ENCODE measurements around the gene TOGARAM2. TPM values are rescaled to one million over a fixed set of nuclear protein-coding genes. Genes with fewer than 3 reads are reported as not detected.
"Not testable (repeated sequence)": the region's sequence is repeated elsewhere in the genome, so short reads cannot be mapped to it uniquely, and the experiment has no call there.

Gene TOGARAM2
- total RNA-seq, 1 donor from 2014 or later, result 5.8 TPM

DNA sequence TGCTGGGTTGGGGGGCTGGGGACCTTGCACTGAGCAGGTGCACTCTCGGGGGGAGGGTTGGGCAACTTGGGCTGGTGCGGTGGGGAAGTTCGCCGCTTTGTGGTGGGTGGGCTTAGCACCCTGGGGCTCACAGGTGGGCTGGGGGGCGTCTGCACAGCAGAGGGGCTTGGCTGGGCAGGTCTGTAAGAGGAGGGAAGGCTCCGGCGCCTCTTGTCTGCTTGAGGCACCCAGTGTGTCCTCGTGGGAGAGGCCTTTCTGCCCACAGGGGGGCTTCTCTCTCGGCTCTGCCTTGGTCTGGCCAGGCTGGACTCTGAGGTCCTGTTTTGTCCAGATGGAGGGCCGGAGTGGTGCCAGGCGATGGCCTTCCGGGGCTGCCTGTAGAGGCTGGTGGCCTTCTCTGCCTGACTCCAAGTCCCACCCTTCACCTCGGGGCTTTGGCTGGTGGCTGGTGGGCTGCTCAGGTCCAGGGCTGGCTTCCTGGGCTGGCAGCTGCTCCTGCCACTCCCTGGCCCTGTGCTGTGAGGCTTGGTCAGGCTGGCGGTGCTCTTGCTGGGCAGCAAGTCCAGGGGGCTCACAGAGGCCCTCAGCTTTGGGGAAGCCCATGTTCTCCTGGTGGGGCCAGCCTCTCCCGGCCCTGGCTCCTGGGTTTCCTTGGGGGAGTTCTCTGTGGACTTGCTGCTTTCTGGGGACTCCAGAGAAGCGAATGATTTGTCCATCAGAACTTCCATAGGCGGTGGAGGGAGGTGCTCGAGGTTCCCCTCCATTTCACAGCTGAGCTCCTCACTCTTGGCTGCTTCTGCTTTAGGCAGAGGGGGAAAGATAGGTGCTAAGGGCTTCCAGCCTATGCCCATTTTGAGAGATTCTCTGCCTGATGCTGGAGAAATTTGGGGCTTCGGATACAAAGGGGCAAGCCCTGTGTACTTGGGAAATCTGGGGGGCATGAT lies 90.2 kb downstream of the TOGARAM2 start:
- Mint-ChIP-seq H3K4me3 (no peak overlapping the region), H3K4me1 (ENCODE audit: low read depth) (peaks cover 3% of the 10 kb centered on the region), H3K36me3 (ENCODE audit: low read depth) (no peaks in the 10 kb centered on the region), H3K27ac (no peak overlapping the region), H3K27me3 (ENCODE audit: insufficient read depth) (peaks cover 6% of the 10 kb centered on the region), H3K9me3 (no peaks in the 10 kb centered on the region)
- intact Hi-C loops (cut with micrococcal nuclease), result no loop called here
- DNase-seq (ENCODE audit: low spot score), result no peak

DNA sequence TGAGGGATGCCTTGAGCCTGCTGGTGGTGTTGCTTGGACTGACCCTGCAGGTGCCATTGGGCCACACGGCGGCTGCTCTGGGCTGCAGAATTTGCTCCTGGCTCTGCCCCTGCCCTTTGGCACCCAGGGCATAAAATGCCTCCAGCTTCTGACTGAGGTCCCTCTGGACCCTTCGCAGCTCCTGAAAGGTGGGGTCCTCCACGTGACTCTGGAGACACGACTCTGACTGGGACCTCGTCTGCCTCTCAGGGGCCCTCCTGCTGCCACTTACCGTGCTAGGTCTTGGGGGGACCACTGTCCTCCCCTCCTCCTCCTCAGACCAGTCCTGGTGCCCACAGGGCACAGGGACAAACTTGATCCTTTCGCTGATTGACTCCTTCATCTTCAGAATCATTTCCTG lies 91.2 kb downstream of the TOGARAM2 start:
- H3K36me3 Mint-ChIP-seq (ENCODE audit: low read depth), result no peaks in the 10 kb centered on the region

DNA sequence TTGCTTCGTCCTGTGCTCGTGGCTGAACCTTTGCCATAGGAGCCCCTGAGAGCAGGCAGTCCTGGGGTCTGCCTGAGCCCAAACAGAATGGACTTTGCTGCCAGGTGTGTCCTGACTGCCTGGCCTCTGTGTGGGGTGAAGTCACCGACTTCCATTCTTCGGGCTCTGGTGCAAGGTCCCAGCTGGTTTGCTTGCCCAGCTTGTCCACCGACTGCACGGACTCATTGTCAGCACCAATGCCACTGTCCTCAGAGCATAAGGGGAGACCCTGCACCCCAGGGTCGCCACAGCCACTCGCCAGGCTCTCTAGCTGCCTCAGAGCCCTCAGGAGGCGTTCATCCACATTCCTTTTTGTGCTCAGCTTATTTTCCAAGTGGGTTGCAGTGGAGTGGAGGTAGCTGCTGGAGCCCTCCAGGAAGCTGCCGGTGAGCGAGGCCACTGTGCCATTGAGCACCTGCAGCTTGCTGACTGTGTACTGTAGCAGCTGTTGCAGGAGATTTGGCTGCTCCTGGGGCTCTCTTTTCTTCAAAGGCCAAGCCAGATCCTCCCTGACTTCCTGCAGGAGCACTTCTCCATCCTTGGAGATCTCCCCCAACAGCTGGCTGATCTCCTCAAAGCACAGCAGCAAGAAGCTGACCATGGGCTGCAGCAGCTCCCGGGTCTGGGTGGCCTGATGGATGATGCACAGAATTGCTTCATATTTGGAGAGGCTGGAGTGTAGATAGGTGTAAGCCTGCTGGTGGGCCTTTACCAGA lies 92.0 kb downstream of the TOGARAM2 start:
- no peaks in the 10 kb centered on the region for H3K36me3 Mint-ChIP-seq (ENCODE audit: low read depth)
- intact Hi-C loops (cut with micrococcal nuclease), result no loop called here

More for the DNA sequence above, 91.2 kb downstream of the TOGARAM2 start:
- no peak for DNase-seq (ENCODE audit: low spot score)
- Mint-ChIP-seq H3K27ac (no peak overlapping the region), H3K9me3 (no peaks in the 10 kb centered on the region), H3K4me3 (no peak overlapping the region), H3K4me1 (ENCODE audit: low read depth) (no peaks in the 10 kb centered on the region), H3K27me3 (ENCODE audit: insufficient read depth) (peaks cover 6% of the 10 kb centered on the region)
- intact Hi-C loops (cut with micrococcal nuclease), result no loop called here

DNA sequence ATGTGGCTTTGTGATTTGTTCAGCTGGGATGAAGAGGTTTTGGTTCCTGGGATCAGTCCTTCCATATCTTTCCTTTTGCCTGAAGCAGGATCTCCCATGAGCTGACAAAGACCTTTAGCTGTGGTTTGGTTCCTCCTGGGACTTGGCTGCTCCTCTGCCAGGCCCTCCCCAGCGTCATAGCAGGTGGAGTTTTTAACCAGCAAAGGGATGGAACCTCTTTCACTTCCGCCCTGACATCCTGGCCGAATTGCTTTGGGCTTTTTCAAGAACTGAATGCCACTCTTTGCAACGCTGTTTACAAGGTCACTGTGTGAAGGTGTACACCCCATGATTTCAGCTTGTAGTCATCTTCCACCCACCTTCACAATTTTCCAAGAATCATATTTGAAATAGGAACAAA lies 92.8 kb downstream of the TOGARAM2 start:
- Mint-ChIP-seq H3K27me3 (ENCODE audit: insufficient read depth) (peaks cover 6% of the 10 kb centered on the region), H3K9me3 (peaks cover under 1% of the 10 kb centered on the region), H3K4me1 (ENCODE audit: low read depth) (no peaks in the 10 kb centered on the region), H3K27ac (no peak overlapping the region), H3K4me3 (no peak overlapping the region), H3K36me3 (ENCODE audit: low read depth) (no peaks in the 10 kb centered on the region)
- DNase-seq (ENCODE audit: low spot score), result no peak
- intact Hi-C loops (cut with micrococcal nuclease), result no loop called here

More for the DNA sequence above, 92.0 kb downstream of the TOGARAM2 start:
- no peak overlapping the region for H3K4me3 Mint-ChIP-seq
- DNase-seq (ENCODE audit: low spot score), result no peak
- no peaks in the 10 kb centered on the region for H3K4me1 Mint-ChIP-seq (ENCODE audit: low read depth)
- H3K27me3 Mint-ChIP-seq (ENCODE audit: insufficient read depth), result peaks cover 6% of the 10 kb centered on the region
- H3K9me3 Mint-ChIP-seq, result no peaks in the 10 kb centered on the region
- H3K27ac Mint-ChIP-seq, result no peak overlapping the region

DNA sequence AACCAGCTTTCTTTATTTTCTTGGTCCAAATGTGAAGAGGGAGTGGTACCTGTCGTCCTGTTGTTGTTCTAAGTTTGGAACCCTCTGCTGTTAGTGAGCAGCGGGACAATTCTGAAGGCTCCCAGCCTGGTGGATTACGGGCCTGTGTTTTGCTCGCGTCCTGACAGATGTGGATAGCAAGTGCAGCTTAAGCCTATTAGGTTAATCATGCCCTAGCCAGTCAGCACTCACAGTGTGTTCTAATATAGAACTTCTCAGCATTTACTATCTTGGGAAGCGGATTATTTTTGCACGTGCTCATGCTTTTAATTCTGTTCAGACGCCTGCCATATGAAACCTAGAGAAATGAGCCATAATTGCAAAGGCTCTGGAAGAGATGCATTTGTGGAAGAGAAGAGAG lies 93.3 kb downstream of the TOGARAM2 start, which contains the start of gene PCARE:
Gene PCARE, minus strand, starts transcription at position 113 of the 400 bp plus-strand sequence. CDS start 262 bp downstream, outside the sequence.
- Mint-ChIP-seq H3K9me3 (peaks cover 4% of the 10 kb centered on the region), H3K4me3 (no peak within 1 kb of the TSS), H3K36me3 (ENCODE audit: low read depth) (no peaks in the 10 kb centered on the region), H3K27me3 (ENCODE audit: insufficient read depth) (peaks cover 6% of the 10 kb centered on the region), H3K27ac (no peak within 1 kb of the TSS), H3K4me1 (ENCODE audit: low read depth) (no peaks in the 10 kb centered on the region)
- no peak for DNase-seq (ENCODE audit: low spot score)
- intact Hi-C loops (cut with micrococcal nuclease), result no loop called here

DNA sequence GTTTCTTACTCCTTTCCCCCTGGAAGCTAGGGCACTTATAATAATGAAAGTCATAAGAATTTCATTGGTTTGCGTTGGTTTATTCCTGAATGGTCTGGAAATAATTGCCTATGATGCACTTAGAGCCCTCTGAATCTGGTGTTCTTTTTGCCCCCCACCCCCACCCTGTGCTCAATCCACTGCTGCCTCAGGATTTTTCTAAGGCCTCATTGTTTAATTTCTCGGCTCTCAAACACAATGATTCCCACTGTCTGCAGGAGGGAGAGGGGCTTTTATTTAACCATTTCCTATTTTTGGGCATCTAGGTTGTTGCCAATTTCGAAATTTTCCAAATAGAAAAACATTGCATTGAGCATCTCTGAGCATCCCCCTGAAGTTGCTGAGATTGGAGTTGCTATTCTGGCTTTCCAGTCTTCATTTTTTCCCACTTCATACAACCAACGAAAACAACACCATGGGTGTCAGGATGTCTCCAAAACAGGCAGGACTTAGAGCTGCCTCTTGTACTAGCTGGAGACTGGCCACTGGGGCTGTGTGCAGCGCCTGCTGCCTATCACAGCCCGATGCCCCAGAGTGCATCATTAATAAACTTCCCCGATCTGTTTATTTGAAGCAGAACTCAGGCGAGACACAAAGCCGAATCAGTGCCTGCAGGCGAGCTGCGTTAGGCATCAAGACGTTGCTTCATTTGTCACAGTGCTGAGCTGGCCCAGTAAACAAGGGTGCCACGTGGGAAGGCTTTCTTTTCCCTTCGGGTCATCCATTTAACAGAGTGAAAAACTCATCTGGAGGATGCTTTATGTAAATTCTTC lies 95.0 kb downstream of the TOGARAM2 start:
- H3K4me3 Mint-ChIP-seq, result no peak overlapping the region
- H3K4me1 Mint-ChIP-seq (ENCODE audit: low read depth), result no peaks in the 10 kb centered on the region
- no peak for DNase-seq (ENCODE audit: low spot score)
- no peaks in the 10 kb centered on the region for H3K36me3 Mint-ChIP-seq (ENCODE audit: low read depth)
- no peak overlapping the region for H3K27ac Mint-ChIP-seq
- intact Hi-C loops (cut with micrococcal nuclease), result no loop called here
- peaks cover 4% of the 10 kb centered on the region for H3K9me3 Mint-ChIP-seq
- peaks cover 8% of the 10 kb centered on the region for H3K27me3 Mint-ChIP-seq (ENCODE audit: insufficient read depth)

DNA sequence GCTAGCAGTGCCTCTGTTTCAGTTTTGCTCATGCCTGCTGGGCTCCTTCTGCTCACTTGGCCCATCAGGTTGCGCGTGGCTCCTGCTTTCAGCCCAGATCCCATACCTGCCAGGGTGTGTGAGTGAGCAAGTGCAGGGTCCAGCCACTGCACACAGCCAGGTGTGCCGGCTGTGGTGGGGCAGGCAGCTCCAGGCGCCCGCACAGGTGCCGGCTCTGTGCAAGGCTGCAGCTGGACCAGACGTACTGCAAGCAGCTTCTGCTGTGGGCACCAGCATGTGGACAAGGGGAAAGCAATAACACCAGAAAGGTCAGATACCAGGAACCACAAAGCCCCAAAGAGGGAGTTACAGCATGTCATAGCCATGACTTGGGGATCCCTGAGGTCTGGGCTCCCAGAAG lies 98.8 kb downstream of the TOGARAM2 start:
- no peaks in the 10 kb centered on the region for H3K4me1 Mint-ChIP-seq (ENCODE audit: low read depth)
- no peak overlapping the region for H3K27ac Mint-ChIP-seq
- intact Hi-C loops (cut with micrococcal nuclease), result no loop called here

DNA sequence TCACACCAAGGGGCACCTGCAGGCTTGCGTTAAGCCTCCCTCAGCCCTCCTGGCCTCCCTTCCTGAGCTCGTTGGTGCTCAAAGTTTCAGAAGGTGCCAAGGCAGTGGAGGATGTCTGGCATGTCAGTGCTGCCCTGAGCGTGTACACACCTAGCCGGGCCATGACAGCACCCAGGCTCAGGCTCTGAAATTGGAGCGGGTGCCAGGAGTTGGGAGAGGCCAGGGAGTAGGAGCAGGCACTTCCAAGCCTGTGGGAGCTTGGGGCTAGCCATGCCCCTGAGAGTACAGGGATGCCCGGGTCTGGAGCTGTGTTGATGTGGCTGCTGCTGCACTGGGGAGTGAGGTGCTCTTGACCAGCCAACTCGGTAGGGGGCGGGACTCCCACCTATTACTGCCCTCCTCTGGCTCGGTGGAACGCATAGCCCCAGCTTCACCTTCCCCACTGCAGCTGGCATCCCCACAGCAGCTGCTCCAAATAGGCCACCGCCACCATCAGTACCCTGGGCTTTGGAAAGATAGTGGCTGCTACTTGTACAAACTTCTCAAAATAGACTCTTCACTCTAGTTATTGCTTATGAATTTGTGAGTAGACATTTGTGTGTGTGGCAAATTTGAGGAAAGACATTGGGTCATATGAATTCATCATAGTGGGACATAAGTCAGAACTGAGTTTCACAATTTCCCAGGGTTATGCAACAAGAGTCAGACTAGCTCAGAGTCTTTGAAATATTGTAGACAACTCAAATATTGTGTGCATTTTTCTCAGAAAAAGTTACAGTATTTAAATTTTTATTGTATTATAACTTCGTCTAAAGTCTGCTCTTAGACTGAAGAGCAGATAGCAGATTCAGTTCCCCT lies 100.0 kb downstream of the TOGARAM2 start:
- Mint-ChIP-seq H3K36me3 (ENCODE audit: low read depth) (no peaks in the 10 kb centered on the region), H3K27ac (no peak overlapping the region), H3K4me3 (no peak overlapping the region), H3K9me3 (peaks cover 4% of the 10 kb centered on the region), H3K27me3 (ENCODE audit: insufficient read depth) (peaks cover 3% of the 10 kb centered on the region), H3K4me1 (ENCODE audit: low read depth) (no peaks in the 10 kb centered on the region)
- DNase-seq (ENCODE audit: low spot score), result no peak
- intact Hi-C loops (cut with micrococcal nuclease), result no loop called here

More for the DNA sequence above, 98.8 kb downstream of the TOGARAM2 start:
- H3K9me3 Mint-ChIP-seq, result peaks cover 4% of the 10 kb centered on the region
- H3K4me3 Mint-ChIP-seq, result no peak overlapping the region
- H3K27me3 Mint-ChIP-seq (ENCODE audit: insufficient read depth), result peaks cover 5% of the 10 kb centered on the region
- no peak for DNase-seq (ENCODE audit: low spot score)
- no peaks in the 10 kb centered on the region for H3K36me3 Mint-ChIP-seq (ENCODE audit: low read depth)

DNA sequence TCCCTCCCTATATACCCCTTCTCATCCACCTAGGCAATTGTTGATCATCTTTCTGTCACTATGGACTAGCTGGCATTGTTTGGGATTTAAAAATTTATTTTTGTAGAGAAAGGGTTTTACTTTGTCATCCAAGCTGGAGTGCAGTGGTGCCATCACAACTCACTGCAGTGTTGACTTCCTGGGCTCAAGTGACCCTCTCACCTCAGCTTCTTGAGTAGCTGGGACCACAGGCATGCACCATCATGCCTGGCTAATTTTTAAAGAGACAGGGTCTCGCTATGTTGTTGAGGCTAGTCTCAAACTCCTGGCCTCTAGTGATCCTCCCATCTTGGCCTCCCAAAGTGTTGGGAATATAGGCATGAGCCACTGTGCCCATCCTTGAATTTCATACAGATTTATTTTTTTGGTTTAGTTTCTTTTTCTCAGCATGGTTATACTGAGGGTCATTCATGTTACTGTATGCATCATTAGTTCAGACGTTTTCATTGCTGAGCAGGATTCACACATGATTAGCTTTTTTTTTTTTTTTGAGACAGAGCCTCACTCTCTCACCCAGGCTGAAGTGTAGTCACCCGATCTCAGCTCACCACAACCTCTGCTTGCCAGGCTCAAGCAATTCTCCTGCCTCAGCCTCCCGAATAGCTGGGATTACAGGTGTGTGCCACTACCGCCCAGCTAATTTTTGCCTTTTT lies 101.9 kb downstream of the TOGARAM2 start:
- no peak overlapping the region for H3K4me3 Mint-ChIP-seq
- intact Hi-C loops (cut with micrococcal nuclease), result no loop called here
- no peak overlapping the region for H3K27ac Mint-ChIP-seq
- no peaks in the 10 kb centered on the region for H3K36me3 Mint-ChIP-seq (ENCODE audit: low read depth)
- H3K4me1 Mint-ChIP-seq (ENCODE audit: low read depth), result no peaks in the 10 kb centered on the region
- DNase-seq (ENCODE audit: low spot score), result no peak
- peaks cover 5% of the 10 kb centered on the region for H3K27me3 Mint-ChIP-seq (ENCODE audit: insufficient read depth)
- H3K9me3 Mint-ChIP-seq, result peaks cover 4% of the 10 kb centered on the region

DNA sequence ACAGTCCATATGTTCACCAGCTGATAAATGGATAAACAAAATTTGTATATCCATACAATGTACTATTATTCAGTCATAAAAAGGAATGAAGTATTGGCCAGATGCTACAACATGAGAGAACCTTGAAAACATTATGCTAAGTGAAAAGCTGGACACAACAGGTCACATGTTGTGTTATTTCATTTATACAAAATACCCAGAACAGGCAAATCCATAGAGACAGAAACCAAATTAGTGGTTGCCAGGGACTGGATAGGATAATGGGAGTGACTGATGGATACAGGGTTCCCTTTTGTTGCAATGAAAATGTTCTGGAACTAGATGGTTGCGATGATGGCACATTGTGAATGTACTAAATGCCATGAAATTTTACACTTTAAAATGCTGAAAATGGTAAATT lies 103.5 kb downstream of the TOGARAM2 start:
- no peak overlapping the region for H3K4me3 Mint-ChIP-seq
- H3K4me1 Mint-ChIP-seq (ENCODE audit: low read depth), result no peaks in the 10 kb centered on the region
- intact Hi-C loops (cut with micrococcal nuclease), result no loop called here
- H3K27ac Mint-ChIP-seq, result no peak overlapping the region
- no peaks in the 10 kb centered on the region for H3K9me3 Mint-ChIP-seq
- DNase-seq (ENCODE audit: low spot score), result no peak
- peaks cover 7% of the 10 kb centered on the region for H3K27me3 Mint-ChIP-seq (ENCODE audit: insufficient read depth)
- H3K36me3 Mint-ChIP-seq (ENCODE audit: low read depth), result no peaks in the 10 kb centered on the region

DNA sequence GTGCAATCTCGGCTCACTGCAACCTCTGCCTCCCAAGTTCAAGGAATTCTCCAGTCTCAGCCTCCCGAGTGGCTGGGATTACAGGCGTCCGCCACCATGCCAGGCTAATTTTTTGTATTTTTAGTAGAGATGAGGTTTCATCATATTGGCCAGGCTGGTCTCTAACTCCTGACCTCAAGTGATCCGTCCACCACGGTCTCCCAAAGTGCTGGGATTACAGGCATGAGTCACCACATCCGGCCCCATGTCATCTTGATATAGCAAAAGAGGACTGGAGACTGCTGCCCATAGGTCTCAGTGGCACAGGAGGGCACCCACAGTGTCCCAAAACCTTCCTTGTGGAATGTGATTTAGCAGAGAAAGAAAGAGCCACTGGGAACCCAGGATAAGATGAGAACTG lies 109.2 kb downstream of the TOGARAM2 start:
- H3K27ac Mint-ChIP-seq; intact Hi-C loops (cut with micrococcal nuclease); H3K36me3 Mint-ChIP-seq (ENCODE audit: low read depth); DNase-seq (ENCODE audit: low spot score); H3K4me1 Mint-ChIP-seq (ENCODE audit: low read depth); H3K4me3 Mint-ChIP-seq; H3K9me3 Mint-ChIP-seq: not testable (repeated sequence)
- peaks cover 17% of the 10 kb centered on the region for H3K27me3 Mint-ChIP-seq (ENCODE audit: insufficient read depth)
